Forelimb muscle (tissue), 1 donor: Measurements from ENCODE around the gene TGFBR3. TPM values are rescaled to one million over a fixed set of nuclear protein-coding genes. Genes with fewer than 3 reads are reported as not detected.
A peak's percentile ranks its signal among the peaks of the same experiment; 100 is the strongest.
"Not testable (repeated sequence)": the region's sequence is repeated elsewhere in the genome, so short reads cannot be mapped to it uniquely, and the experiment has no call there.

Experiments used
- DNase-seq: peaks from one replicate; pipeline ENCODE4 v3.0.0-alpha.2; 2013; ENCODE audit warnings: low read depth
- polyA plus RNA-seq: library from polyadenylated mRNA; unstranded; fragments of 120-200 nt; gene quantifications from one replicate; pipeline ENCODE4 v1.2.1, GENCODE V29; 2013; ENCODE audit not compliant: insufficient read length

The TGFBR3 gene
- polyA plus RNA-seq, 1 donor = 23.1 TPM

GRCh38 chr1:91850708-91851107, 35.2 kb downstream of the TGFBR3 start:
- no peak for DNase-seq

GRCh38 chr1:91847851-91848250, 38.1 kb downstream of the TGFBR3 start:
- no peak for DNase-seq

GRCh38 chr1:91846639-91847013, 39.3 kb downstream of the TGFBR3 start:
- DNase-seq = no peak

- no peak for DNase-seq
Measured at GRCh38 chr1:91846007-91846638, 39.8 kb downstream of the TGFBR3 start.

- peak; percentile 60 for DNase-seq
Measured at GRCh38 chr1:91844862-91845528, 41.0 kb downstream of the TGFBR3 start.

GRCh38 chr1:91843843-91844242, 42.1 kb downstream of the TGFBR3 start:
- no peak for DNase-seq

- DNase-seq = no peak
Measured at GRCh38 chr1:91842563-91842962, 43.4 kb downstream of the TGFBR3 start.

GRCh38 chr1:91842056-91842455, 43.9 kb downstream of the TGFBR3 start:
- DNase-seq = no peak

- not testable (repeated sequence) for DNase-seq
Measured at GRCh38 chr1:91840276-91840675, 45.7 kb downstream of the TGFBR3 start.

- DNase-seq = no peak
Measured at GRCh38 chr1:91836331-91837040, 49.5 kb downstream of the TGFBR3 start.

GRCh38 chr1:91835087-91835521, 50.8 kb downstream of the TGFBR3 start:
- DNase-seq = no peak

GRCh38 chr1:91834549-91834948, 51.4 kb downstream of the TGFBR3 start:
- not testable (repeated sequence) for DNase-seq

- DNase-seq = peak; percentile 61
Measured at GRCh38 chr1:91833946-91834345, 52.0 kb downstream of the TGFBR3 start.

GRCh38 chr1:91831132-91831930, 54.6 kb downstream of the TGFBR3 start:
- no peak for DNase-seq

GRCh38 chr1:91830242-91831131, 55.5 kb downstream of the TGFBR3 start:
- DNase-seq = no peak

- no peak for DNase-seq
Measured at GRCh38 chr1:91829293-91830153, 56.4 kb downstream of the TGFBR3 start.

- no peak for DNase-seq
Measured at GRCh38 chr1:91828583-91829281, 57.2 kb downstream of the TGFBR3 start.

GRCh38 chr1:91827459-91828321, 58.3 kb downstream of the TGFBR3 start:
- no peak for DNase-seq
